NCI-H524 (cell line): Measurements from ENCODE around the gene TCF19.

Experiments used
- DNase-seq, 2 experiments: peaks; one replicate each; lab custom pipeline; 2025; lab: John Stamatoyannopoulos, UW

The TCF19 gene

GRCh38 chr6:31209137-31209536 is 50.7 kb downstream of the TCF19 start:
- no peak for DNase-seq

- no peak for DNase-seq
These were observed 51.7 kb downstream of the TCF19 start for GRCh38 chr6:31210123-31210522.

- no peak for DNase-seq
These were observed 52.5 kb downstream of the TCF19 start for GRCh38 chr6:31210741-31211532.
